Panc1 (cell line): ENCODE results near the gene TBX18. TPM values are rescaled to one million over a fixed set of nuclear protein-coding genes. Genes with fewer than 3 reads are reported as not detected.

Source experiments
- ATAC-seq: fragments of 200-7000 bp; cut with Tn5 transposase; 2 replicates; pipeline ENCODE4 v1.9.1; 2020; ENCODE audit warnings: mild to moderate bottlenecking, moderate library complexity
- BruUV-seq: library from RNA; stranded (reverse); fragments of 400-500 nt; replicated peaks from 2 replicates; lab custom pipeline; 2021; lab: Mats Ljungman, UMichigan
- CTCF ChIA-PET: fragments of 300-600 bp; sonication (Branson Sonifier 250); formaldehyde crosslinking; loops from one replicate; lab custom pipeline; 2022; ENCODE audit warnings: antibody characterized with exemption; lab: Charles Lee
- POLR2A ChIA-PET: fragments of 300-600 bp; sonication (Branson Sonifier 250); formaldehyde crosslinking; loops from one replicate; lab custom pipeline; 2022; ENCODE audit warnings: antibody characterized with exemption; lab: Charles Lee
- DNase-seq: peaks from one replicate; pipeline ENCODE4 v3.0.0-alpha.2; 2010; ENCODE audit warnings: low read depth, low spot score
- H3K27ac ChIP-seq: 2 replicates; pipeline ENCODE4 v1.5.1; 2011; ENCODE audit warnings: mild to moderate bottlenecking, low read length, inconsistent platforms
- H3K27me3 ChIP-seq: fragments of 200-500 bp; sonication (Bioruptor generic); 2 replicates; pipeline ENCODE4 v1.6.0; 2014; ENCODE audit warnings: low read length, inconsistent platforms; ENCODE audit not compliant: control insufficient read depth, insufficient read depth
- H3K36me3 ChIP-seq: fragments of 200-500 bp; sonication (Bioruptor generic); 2 replicates; pipeline ENCODE4 v1.5.1; 2014; ENCODE audit warnings: inconsistent platforms, mild to moderate bottlenecking, low read length, moderate library complexity; ENCODE audit not compliant: control insufficient read depth, insufficient read depth
- H3K4me1 ChIP-seq: 2 replicates; pipeline ENCODE4 v1.5.1; 2011; ENCODE audit warnings: inconsistent platforms, mild to moderate bottlenecking, low read length, moderate library complexity; ENCODE audit not compliant: control insufficient read depth, insufficient read depth
- H3K4me3 ChIP-seq, 2 experiments: 2 replicates each; pipeline ENCODE4 v1.5.1; 2011 to 2012; ENCODE audit warnings: low read depth in 2 of 2, low read length in 2 of 2, mild to moderate bottlenecking in 2 of 2, inconsistent platforms in 1 of 2, moderate library complexity in 1 of 2
- H3K9me3 ChIP-seq: fragments of 200-500 bp; sonication (Bioruptor generic); 2 replicates; pipeline ENCODE4 v1.5.1; 2014; ENCODE audit warnings: low read depth, mild to moderate bottlenecking, inconsistent platforms, low read length, moderate library complexity; ENCODE audit not compliant: control insufficient read depth, insufficient read depth
- POLR2AphosphoS5 ChIP-seq: IDR thresholded peaks from 2 replicates; pipeline ENCODE4 v1.6.1; 2012; ENCODE audit warnings: mild to moderate bottlenecking, low read depth, low read length, moderate library complexity
- SIN3A ChIP-seq: IDR thresholded peaks from 2 replicates; pipeline ENCODE4 v1.6.1; 2012; ENCODE audit warnings: low read depth, mild to moderate bottlenecking, low read length, moderate library complexity, borderline replicate concordance; ENCODE audit not compliant: insufficient read depth
- TCF7L2 ChIP-seq: IDR thresholded peaks from 2 replicates; pipeline ENCODE4 v1.6.1; 2011; ENCODE audit warnings: mild to moderate bottlenecking, low read depth, low read length, inconsistent platforms
- in situ Hi-C: cut with HindIII; loops from 2 replicates; pipeline ENCODE4 v1.10.0; 2016; ENCODE audit warnings: low sequenced_read_pairs, low pct_unique_long_range_greater_than_20kb
- intact Hi-C: fragments of 100-400 bp; cut with micrococcal nuclease; formaldehyde crosslinking; loops from one replicate; pipeline ENCODE4 v1.10.0; 2022; ENCODE audit not compliant: unreplicated experiment
- total RNA-seq: library from RNA; stranded (reverse); gene quantifications from one replicate; pipeline ENCODE4 v1.2.1, GENCODE V29; 2021; ENCODE audit not compliant: unreplicated experiment
- TF ChIP-seq, protein P1 (sequence below), 2 experiments: IDR thresholded peaks; 2 replicates each; pipeline ENCODE4 v1.6.1; 2011 to 2012; ENCODE audit warnings: low read depth in 2 of 2, control low read depth in 1 of 2, low read length in 1 of 2, mild to moderate bottlenecking in 1 of 2, moderate library complexity in 1 of 2; ENCODE audit not compliant: insufficient read depth in 1 of 2
- TF ChIP-seq, protein P2 (sequence below): fragments of 450-650 bp; IDR thresholded peaks from 2 replicates; pipeline ENCODE4 v1.5.1; 2017; ENCODE audit warnings: mild to moderate bottlenecking

TBX18 gene
- total RNA-seq, 1 experiment from 2014 or later, result 10.1 TPM

DNA sequence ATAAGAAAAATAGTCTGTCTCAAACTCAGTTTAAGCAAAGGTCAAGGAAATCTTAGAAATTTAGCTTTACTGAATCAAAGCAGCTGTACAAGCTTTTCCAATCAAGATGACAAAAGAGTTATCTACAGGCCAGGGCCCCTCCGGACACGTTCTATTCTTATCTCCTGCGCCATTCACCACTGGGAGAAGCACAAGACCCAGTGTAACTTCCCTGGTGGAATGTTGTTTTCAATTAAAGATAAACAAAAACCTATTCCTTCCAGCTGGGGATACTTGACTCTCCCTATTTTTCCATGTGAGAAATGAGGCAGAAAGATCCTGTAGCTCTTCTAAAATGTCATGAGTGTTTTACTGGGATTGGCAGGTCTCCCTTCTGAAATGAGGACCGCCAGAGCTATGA is 123.3 kb downstream of the TBX18 start:
- intact Hi-C loops, result no loop called here
- ChIA-PET POLR2A (no interaction called here), CTCF (no interaction called here)
- no TSS peak for BruUV-seq
- ATAC-seq, result no peak
- H3K36me3 ChIP-seq, result no peaks in the 10 kb centered on the region
- H3K27ac ChIP-seq, result no peak overlapping the region
- in situ Hi-C loops, result no loop called here
- no peak for DNase-seq
- no peak overlapping the region for H3K4me3 ChIP-seq
- TF ChIP-seq, protein P1, sequence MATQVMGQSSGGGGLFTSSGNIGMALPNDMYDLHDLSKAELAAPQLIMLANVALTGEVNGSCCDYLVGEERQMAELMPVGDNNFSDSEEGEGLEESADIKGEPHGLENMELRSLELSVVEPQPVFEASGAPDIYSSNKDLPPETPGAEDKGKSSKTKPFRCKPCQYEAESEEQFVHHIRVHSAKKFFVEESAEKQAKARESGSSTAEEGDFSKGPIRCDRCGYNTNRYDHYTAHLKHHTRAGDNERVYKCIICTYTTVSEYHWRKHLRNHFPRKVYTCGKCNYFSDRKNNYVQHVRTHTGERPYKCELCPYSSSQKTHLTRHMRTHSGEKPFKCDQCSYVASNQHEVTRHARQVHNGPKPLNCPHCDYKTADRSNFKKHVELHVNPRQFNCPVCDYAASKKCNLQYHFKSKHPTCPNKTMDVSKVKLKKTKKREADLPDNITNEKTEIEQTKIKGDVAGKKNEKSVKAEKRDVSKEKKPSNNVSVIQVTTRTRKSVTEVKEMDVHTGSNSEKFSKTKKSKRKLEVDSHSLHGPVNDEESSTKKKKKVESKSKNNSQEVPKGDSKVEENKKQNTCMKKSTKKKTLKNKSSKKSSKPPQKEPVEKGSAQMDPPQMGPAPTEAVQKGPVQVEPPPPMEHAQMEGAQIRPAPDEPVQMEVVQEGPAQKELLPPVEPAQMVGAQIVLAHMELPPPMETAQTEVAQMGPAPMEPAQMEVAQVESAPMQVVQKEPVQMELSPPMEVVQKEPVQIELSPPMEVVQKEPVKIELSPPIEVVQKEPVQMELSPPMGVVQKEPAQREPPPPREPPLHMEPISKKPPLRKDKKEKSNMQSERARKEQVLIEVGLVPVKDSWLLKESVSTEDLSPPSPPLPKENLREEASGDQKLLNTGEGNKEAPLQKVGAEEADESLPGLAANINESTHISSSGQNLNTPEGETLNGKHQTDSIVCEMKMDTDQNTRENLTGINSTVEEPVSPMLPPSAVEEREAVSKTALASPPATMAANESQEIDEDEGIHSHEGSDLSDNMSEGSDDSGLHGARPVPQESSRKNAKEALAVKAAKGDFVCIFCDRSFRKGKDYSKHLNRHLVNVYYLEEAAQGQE (IDR thresholded peaks at IDR 0.05; ENCODE audit: insufficient read depth in 1 of 2, low read depth in 2 of 2, low read length in 1 of 2), result no peak
- TF ChIP-seq POLR2AphosphoS5, result no peak
- no peak for TF ChIP-seq SIN3A
- TF ChIP-seq TCF7L2, result no peak
- TF ChIP-seq, protein P2, sequence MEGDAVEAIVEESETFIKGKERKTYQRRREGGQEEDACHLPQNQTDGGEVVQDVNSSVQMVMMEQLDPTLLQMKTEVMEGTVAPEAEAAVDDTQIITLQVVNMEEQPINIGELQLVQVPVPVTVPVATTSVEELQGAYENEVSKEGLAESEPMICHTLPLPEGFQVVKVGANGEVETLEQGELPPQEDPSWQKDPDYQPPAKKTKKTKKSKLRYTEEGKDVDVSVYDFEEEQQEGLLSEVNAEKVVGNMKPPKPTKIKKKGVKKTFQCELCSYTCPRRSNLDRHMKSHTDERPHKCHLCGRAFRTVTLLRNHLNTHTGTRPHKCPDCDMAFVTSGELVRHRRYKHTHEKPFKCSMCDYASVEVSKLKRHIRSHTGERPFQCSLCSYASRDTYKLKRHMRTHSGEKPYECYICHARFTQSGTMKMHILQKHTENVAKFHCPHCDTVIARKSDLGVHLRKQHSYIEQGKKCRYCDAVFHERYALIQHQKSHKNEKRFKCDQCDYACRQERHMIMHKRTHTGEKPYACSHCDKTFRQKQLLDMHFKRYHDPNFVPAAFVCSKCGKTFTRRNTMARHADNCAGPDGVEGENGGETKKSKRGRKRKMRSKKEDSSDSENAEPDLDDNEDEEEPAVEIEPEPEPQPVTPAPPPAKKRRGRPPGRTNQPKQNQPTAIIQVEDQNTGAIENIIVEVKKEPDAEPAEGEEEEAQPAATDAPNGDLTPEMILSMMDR, result no peak
- no peaks in the 10 kb centered on the region for H3K9me3 ChIP-seq
- H3K4me1 ChIP-seq, result no peaks in the 10 kb centered on the region
- no peaks in the 10 kb centered on the region for H3K27me3 ChIP-seq

DNA sequence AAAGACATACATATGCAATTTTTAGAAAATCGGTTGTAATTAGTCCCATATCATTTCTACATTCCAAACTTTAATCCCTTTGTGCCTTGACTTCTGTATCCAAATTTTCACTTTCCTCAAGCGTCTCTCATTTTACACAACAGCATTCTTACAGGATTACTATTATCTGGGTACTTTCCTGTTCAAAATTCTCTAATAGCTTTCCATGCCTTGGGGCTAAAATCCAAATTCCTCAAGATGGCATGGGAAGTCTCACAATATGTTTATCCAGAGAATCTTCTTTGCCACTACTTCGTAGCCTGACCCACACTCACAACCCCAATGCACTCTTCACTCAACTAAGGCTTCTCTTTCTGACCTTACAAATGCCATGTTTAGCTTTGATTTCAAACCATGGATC is 125.0 kb downstream of the TBX18 start:
- no peak overlapping the region for H3K27ac ChIP-seq
- BruUV-seq, result no TSS peak
- in situ Hi-C loops (no loop called here), intact Hi-C loops (no loop called here)
- H3K4me1 ChIP-seq, result no peaks in the 10 kb centered on the region
- DNase-seq (no peak), ATAC-seq (no peak)
- no peaks in the 10 kb centered on the region for H3K36me3 ChIP-seq
- H3K4me3 ChIP-seq, result no peak overlapping the region
- no peaks in the 10 kb centered on the region for H3K9me3 ChIP-seq
- TF ChIP-seq TCF7L2, result no peak
- no peak for TF ChIP-seq POLR2AphosphoS5
- TF ChIP-seq, protein P2, result no peak
- TF ChIP-seq, protein P1 (IDR thresholded peaks at IDR 0.05; ENCODE audit: insufficient read depth in 1 of 2, low read depth in 2 of 2, low read length in 1 of 2), result no peak
- no peak for TF ChIP-seq SIN3A
- ChIA-PET POLR2A (no interaction called here), CTCF (no interaction called here)
- H3K27me3 ChIP-seq, result no peaks in the 10 kb centered on the region
